Activated CD4-positive, alpha-beta T cell treated with anti-CD3 and anti-CD28 coated beads, Interleukin-2, amount 50 U/mL, for 4 hours (primary cell): ENCODE results near the gene TNFRSF1A.

Source experiments
- DNase-seq, 2 experiments: peaks; one replicate each; pipeline ENCODE4 v3.0.0-alpha.2; 2020

The TNFRSF1A gene

DNA sequence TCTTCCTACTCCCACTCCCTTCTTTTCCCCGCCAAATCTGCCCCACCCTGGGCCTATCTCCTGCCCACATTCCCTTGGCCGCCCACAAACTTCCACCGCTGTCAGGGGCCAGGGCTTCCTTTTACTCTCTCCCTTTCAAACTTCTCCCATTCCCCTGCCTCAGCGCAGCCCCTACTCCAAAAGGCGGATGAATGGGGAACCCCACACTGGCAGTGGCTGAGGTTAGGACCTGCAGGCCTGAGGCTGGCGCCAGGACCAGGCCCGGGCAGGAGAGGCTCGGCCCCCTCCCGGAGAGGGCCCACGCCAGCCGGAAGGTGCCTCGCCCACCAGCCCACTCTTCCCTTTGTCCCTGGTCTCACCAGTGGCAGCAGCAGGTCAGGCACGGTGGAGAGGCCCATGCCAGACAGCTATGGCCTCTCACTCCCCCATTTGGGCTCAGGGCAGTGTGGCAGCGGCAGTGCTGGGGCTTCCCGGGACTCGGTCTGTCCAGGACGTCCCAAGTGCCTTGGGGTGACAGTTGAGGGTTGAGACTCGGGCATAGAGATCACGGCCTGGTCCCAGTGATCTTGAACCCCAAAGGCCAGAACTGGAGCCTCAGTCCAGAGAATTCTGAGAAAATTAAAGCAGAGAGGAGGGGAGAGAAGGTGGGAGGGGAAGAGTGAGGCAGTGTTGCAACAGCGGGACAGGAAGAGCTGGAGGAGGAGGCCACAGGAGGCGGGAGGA, at the start of gene TNFRSF1A:
TNFRSF1A (minus strand) TSS at position 660 of the 723 bp plus-strand sequence; CDS start at position 398, 262 bp downstream.
- peak in 1 of 2 experiments; percentile 34 for DNase-seq

DNA sequence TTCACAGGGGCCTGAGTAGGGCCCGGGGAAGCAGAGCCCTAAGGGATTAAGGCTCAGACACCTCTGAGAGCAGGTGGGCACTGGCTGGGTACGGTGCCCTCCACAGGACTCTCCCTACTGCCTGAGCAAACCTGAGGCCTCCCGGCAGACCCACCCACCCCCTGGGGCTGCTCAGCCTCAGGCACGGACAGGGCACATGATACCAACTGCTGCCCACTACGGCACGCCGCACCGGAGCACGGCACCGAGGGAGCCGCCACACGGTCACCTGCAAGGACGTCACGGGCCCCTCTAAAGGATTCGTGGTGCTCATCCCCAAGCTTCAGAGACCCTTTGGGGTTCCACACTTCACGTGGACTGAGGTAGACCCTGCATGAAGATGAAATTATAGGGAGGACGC, 49.1 kb upstream of the TNFRSF1A start:
- no peak for DNase-seq

DNA sequence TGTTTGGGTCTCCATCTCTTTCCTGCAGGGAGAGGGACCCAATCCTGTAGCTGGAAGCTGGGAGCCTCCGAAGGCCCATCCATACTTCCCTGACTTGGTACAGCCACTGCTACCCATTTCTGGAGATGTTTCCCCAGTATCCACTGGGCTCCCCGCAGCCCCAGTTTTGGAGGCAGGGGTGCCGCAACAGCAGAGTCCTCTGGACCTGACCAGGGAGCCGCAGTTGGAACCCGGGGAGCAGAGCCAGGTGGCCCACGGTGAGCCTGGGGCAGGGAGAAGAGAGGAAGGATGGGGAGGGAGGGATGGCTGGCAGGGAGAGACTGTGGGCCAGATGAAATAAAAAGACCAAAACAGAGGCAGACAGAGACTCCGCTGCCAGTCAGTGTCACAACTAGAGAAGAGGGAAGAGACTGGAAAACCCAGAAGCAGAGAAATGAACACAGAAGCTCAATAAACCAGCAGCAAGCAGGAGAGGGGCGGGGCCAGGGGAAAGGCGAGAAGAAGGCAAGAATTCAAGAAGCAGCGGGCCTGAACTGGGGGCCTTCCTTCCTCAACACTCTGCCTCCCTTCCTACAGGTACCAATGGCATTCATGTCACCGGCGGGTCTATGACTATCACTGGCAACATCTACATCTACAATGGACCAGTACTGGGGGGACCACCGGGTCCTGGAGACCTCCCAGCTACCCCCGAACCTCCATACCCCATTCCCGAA, 48.4 kb upstream of the TNFRSF1A start:
- DNase-seq: no peak

DNA sequence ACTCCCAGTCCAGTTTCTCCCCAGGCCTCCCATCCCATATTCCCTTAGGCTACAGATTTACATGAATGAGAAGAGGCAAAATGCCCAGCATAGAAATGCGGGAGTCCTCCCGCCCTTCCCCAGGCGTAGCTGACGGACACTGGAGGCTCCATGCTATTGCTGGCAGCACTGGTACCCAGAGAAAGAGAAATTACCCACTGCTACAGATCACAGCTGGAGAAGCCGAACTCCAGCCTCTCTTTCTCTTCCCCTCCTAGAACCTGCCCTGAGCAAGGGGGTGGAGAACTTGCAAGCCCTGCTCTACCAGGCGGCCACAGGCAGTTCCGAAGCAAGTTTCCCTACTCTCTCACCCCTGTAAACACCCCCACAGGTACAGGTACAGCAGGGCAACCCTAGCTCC, 45.7 kb upstream of the TNFRSF1A start:
- no peak for DNase-seq

DNA sequence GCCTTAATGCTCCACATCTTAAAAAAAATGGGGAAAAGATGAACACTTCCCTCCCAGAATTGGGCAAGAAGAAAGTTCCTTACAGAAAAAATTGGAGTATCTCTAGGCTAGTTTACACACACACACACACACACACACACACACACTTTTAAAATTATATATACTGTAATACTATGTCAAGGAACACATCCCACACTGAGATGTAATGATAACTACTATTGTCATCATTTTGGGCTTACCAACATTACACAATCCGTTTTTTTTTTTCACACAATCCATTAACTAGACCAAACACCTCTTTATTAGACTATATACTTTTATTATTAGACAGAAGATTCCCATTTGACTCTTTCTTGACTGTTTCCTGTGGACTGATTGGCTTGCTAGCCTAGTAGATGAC, 44.6 kb upstream of the TNFRSF1A start:
- no peak for DNase-seq

DNA sequence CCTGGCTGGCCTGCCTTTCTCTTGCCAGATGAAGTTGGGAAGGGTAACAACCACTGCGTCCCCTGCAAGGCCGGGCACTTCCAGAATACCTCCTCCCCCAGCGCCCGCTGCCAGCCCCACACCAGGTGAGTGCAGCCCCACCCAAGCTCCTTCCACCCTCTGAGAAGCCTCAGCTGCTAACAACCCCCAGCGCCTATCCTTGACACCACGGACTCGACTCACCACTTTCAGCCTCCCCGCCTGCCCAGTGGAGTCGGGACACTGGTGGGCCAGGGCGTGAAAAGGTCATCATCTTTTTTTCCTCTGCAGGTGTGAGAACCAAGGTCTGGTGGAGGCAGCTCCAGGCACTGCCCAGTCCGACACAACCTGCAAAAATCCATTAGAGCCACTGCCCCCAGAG, 44.2 kb upstream of the TNFRSF1A start:
- no peak for DNase-seq

DNA sequence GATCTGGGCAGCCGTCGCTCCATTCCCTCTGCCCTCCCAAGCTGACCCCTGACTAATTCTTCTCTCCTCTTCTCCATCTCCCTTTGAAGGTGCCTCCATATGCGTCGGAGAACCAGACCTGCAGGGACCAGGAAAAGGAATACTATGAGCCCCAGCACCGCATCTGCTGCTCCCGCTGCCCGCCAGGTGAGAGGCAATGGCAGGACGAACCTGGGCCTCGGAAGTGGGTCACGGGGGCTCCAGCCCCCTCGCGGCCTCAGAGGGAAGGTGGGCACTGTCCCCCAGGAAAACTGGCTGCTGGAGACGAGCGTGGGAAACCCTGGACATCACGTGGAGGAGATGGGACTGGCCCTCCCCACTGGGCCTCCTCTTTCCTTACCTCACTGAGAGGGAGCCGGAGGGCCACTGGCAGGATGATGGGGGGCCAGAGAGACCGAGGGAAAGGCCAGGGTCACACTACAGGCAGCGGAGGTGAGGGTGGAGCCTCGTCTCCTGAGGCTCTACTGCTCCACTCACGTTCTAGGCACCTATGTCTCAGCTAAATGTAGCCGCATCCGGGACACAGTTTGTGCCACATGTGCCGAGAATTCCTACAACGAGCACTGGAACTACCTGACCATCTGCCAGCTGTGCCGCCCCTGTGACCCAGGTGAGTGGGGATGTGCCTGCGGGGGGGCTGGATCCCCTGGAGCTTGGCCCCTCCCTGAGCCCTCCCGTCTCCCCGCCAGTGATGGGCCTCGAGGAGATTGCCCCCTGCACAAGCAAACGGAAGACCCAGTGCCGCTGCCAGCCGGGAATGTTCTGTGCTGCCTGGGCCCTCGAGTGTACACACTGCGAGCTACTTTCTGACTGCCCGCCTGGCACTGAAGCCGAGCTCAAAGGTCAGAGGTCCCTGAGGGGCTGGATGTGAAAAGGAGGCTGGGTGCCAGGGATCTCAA, 42.9 kb upstream of the TNFRSF1A start:
- DNase-seq: no peak

DNA sequence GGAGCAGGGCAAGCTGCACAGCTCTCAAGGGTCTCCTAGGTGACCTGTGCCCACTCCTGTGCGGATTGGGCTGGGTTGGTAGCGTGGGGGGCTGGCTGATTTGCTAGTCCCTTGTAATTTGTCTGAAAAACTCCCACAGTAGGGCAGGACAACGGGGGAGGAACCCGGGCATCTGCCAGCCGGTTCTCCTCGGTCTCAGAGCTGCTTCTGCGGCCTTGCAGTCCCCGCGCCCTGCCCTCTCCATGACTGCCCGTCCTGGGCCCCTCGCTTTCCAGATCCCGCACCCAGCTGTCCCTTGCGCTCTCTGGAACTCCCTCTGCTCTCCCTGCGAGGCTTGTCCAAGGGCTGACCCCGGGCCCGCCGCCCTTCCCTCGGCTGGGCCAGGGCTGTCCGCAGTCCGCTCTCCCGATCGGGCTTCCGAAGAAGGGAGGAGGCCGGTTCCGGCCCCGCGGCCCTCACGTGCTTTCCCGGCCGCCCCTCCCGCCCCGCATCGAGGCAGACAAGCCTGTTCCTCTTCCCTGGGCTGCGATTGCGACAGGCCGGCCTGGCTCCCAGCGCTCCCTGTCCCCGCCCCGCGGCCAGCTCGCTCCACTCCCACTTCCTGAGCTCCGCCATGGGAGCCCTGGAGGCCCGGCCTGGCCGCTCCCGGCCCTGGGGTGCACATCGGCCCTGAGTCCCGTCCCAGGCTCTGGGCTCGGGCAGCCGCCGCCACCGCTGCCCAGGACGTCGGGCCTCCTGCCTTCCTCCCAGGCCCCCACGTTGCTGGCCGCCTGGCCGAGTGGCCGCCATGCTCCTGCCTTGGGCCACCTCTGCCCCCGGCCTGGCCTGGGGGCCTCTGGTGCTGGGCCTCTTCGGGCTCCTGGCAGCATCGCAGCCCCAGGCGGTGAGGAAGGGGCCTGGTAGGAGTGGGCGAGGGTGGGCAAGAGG, 42.0 kb upstream of the TNFRSF1A start, which contains the start of gene LTBR:
LTBR (plus strand) TSS at position 591 of the 927 bp plus-strand sequence; CDS start at position 788, 197 bp downstream.
- no peak for DNase-seq

DNA sequence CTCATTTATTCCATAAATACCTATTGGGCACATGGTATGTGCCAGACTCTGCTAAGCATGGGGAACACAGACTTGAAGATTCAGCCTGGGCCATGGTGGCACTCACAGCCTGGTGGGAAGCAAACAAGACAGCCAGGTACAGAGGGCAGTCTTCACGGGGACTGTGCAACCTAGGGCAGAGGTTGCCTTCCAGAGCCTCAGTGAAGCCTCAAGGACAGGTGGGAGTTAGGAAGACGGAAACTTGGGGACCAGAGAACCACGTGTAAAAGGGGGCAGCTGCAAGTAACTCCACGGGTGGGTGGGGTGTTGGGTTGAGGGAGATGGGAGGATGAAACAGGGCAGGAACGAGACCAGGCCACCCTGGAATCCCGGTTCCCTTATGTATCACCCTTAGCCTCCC, 41.1 kb upstream of the TNFRSF1A start:
- DNase-seq: no peak

DNA sequence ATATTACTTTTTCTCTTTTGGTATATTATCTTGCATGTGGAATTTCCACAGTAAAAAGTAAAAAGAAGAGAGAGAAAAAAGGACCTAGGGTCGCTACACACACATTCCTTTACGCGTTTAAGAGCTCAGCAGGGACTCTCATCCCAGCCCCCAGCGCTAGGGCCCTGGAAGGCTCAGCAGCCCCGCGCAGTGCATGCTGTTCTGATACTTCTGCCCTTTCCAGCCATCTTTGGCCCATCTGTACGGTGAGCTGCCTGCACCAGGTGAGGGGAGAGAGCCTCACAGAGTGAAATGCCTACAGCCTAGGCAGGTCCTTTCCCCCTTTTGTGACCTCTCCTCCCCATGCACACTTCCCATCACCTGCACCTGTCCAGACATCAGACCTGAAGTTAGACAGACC, 40.5 kb upstream of the TNFRSF1A start:
- DNase-seq: no peak

DNA sequence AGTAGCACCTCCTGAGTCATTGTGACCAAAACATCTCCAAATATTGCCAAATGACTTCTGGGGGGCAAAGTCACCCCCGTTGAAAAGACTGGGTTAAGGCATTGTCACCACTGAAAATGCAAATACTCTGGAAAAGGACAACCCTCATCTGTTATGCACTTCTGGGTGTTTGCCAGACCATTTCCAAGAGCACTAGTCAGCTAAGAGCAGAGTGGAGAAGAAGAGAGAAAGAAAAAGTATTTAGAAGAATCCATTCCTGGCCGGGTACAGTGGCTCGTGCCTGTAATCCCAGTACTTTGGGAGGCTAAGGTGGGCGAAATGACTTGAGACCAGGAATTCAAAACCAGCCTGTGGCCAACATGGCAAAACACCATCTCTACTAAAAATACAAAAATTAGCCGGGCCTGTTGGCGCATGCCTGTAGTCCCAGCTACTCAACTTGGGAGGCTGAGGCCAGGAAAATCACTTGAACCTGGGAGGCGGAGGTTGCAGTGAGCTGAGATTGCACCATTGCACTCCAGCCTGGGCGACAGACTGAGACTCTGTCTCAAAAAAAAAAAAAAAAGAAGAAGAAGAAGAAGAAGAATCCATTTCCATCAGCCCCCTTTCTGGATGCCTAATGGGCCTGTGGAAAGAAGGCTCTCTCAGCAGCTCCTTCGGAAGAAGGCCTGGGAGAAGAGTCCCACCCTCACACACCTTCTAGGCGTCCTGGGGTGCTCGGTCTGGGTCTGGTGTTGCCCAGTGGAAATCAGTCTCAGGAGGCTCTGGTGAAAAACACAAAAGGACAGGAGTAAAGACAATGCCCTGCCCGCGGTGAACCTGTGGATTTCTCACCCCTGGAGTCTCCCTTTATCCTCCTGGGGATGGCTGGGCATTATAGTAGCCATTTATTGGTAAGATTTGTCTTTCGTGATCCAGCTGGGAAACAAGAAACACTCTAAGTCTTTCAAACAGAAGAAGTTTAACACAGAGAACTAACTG, 38.6 kb upstream of the TNFRSF1A start:
- no peak for DNase-seq

DNA sequence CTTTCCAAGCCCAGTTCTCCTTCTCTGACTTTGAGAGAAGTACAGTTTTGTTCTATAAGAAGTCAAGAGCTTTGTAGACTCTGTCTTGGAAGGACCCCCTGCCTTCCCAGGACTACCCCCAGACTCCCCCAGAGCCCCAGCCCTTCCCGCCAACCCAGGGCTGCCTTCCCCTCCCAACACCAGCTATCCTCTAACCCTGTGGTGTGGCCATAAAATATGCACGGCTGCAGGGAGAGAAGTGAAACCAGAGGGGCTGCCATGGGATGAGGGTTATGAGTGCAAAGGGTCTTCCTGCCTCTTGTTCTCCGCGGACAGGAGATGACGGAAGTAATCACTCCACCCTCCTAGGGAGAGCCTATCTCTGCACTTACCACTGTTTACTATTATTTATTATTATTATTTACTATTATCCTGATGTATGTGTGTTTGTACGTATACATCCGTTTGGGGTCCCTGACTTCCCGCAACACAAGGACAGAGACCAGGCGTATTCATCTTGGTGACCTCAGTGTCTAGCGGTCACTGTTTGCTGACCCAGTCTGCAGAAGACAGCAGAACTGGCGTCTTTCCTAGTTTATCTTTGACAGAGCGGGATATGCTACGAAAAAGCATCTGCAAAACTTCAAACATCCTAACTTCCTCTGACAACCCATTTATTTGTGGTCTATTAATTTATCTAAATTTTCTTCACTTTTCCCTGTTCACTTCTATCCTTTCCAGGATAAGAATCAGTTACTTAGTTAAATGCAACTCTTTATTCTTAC, 37.0 kb upstream of the TNFRSF1A start:
- DNase-seq: no peak

DNA sequence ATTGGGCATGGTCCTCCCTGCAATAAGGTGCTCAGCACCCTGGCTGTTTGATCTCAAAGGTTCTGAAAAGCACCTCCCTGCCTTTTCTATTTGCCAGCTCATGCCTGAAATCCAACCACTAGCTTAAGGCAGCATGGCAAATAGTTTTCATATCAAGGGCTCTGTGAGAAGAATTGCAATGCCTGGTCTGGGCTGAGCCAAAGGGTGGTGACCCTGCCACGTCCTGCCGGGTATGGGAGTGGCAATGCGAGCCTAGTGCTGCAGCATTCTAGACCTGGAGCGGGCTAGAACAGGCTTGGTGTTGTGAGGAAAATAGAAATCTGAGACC, 35.8 kb upstream of the TNFRSF1A start:
- DNase-seq: no peak

DNA sequence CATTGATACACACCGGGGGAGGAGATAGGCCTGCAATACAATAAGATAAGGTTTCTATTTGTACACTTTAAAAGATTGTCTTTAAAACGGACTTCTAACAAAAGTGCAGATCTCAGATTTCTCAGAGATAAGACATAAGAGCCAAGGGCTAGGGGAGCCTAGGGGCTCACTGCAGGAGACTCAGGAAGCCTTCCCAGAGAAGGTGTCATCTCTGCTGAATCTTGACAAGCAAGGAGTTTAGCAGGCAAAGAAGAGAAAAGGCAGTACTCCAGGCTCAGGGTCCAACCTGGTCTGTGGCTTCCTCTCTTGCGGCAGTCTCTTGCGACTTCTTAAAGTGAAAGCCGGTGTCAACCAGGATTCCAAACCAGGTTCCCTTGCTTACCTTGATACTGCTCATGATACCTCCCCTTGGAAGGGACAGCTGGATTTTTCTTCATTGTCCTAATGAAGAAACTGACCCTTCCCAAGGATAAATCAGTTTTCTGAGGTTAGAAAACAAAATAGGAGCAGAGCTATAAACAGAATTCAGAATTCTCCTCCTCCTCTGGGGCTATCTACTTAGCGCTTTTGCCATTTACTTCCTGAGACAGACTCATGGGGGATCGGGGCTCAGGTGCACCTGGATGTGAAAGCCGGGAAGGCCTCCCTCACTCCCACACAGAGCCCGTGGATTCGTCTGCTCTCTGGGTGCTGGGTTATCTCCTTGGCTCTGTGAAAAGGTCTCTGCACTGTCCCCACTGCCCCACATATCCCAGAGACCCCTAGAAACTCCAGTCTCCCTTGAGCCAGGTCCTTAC, 35.2 kb upstream of the TNFRSF1A start:
- no peak for DNase-seq

DNA sequence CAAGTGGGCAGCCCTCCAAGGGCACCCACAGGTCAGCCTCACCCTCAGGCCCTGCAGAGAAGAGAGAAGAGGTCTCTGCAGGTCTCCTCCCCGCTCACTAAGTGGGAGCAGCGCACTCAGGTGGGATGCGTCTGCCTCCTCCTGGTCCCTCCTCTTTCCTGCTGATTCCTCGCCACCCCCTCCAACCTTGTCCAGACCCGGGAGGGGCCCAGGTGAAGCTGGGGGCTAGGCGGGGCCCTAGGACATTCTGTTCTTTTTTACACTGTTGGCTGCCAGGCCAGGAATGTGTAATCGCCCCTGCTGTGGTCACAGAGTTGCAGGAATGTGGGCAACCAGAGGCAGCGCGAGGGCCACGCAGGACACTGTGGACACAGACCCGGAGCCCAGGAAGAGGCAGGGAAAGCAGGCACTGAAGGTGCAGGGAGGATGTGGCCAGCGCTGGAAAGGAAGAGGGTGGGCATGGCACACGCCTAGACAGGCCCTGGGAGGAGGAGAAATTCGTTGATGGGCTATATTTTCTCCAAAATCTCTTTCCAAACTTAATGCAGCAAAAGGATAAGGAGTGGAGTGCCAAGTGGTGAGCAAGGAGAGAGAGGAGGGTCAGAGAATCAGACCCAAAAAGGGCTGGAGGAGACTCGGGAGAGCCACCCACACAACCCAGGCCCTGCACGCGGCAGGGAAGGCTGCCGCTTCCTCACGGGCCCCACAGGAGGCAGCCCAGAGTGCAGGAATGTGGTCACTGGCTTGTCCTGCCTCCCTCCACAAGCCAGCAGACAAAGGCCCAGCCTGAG, 34.4 kb upstream of the TNFRSF1A start:
- no peak for DNase-seq

DNA sequence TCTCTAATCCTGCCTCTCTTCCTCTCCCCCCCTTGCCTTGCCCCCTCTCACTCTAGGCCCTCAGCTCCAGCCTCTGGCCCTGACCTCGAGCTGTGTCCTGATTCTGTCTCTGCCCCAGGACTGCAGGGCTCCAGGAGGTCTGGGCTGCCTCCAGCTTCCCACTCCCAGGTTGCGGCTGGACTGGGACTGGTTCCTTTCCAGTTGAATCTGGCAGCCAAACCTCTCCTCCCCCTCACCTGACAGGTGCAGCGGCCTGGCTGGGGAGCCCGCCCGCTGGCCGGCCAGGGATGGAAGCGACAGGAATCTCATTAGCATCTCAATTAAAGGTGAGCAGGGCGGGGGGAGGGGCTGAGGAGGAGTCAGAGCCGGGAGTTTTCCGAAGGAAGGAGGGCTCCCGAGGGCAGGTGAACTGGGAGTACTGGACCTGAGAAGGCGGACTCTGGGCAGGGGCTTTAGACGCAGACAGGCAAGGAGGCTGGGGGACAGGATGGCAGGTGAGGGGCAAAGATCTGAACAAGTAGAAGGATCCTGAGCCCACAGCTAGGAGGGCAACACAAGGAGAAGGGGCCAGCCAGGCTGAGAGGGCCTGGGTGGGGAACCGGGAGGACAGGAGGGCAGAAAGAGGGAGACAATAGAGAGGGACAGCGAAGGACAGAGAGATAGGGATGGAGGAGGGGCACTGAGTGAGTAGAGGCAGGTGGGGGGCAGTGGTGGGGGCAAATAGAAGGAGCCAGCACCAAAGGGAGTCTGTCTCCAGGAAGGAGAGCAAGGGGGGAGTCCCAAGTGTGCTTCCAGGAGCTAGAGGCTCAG, 33.6 kb upstream of the TNFRSF1A start, which contains the start of gene SCNN1A:
SCNN1A (minus strand) TSS at position 295 of the 810 bp plus-strand sequence. CDS start 780 bp downstream, outside the sequence.
- DNase-seq: no peak

DNA sequence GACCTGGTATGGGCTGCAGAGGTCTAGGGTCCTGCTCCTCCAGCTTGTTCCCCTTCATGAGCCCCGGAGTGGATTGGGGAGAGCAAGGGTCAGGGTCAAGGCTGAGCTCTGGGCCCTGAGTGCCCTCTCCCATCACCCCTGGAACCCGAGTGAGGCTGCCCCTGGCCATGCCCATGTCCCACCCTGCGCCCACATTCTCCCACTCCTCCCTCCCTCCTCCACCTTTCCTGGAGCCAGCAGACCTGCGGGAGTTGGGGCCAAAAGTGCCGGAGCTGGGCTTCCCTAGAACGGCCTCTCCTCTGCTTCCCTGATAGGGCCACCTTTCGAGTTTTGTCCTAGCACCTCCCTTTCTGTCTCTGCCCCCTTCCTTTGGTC, 32.9 kb upstream of the TNFRSF1A start:
- DNase-seq: no peak
